Loucy (cell line): Measurements from ENCODE around the gene PEF1.

Experiments used
- EZH2phosphoT487 ChIP-seq: fragments of 200-600 bp; IDR thresholded peaks from 2 replicates; pipeline ENCODE4 v1.6.1; 2018; ENCODE audit warnings: antibody characterized with exemption, mild to moderate bottlenecking, moderate library complexity, borderline replicate concordance
- TF ChIP-seq, protein P1 (sequence below): fragments of 200-600 bp; sonication (generic); conservative IDR thresholded peaks from 2 replicates; pipeline ENCODE4 v1.5.1; 2014; ENCODE audit warnings: mild to moderate bottlenecking, antibody characterized with exemption, low read length

DNA sequence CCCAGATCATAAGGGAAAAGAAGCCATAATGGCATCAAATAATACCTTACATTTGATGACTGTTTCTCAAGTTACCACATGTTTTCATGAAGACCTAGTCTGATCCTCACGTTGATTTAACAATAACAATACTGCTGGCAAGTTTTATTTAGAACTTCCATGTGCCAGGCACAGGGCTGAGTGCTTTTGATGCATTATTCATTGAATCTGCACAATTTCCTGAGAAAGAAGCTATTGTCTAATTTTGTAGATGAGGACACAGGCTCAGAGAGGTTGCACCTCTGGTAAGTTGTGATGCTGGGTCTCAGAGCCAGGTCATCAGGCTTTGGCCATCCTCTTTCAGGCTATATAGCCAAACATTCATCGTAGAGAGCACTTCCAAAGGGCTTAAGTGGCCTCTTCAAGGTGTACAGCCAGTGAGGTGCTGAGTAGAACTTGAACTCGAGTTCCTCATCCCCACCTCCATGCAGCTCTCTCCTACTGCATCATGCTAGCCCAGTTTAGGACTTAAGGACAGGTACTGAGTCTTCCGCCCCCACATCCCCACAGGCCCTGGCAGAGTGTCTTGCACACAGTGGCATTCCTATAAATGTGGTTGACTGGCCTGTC, 8.3 kb upstream of the PEF1 start:
- TF ChIP-seq, protein P1, sequence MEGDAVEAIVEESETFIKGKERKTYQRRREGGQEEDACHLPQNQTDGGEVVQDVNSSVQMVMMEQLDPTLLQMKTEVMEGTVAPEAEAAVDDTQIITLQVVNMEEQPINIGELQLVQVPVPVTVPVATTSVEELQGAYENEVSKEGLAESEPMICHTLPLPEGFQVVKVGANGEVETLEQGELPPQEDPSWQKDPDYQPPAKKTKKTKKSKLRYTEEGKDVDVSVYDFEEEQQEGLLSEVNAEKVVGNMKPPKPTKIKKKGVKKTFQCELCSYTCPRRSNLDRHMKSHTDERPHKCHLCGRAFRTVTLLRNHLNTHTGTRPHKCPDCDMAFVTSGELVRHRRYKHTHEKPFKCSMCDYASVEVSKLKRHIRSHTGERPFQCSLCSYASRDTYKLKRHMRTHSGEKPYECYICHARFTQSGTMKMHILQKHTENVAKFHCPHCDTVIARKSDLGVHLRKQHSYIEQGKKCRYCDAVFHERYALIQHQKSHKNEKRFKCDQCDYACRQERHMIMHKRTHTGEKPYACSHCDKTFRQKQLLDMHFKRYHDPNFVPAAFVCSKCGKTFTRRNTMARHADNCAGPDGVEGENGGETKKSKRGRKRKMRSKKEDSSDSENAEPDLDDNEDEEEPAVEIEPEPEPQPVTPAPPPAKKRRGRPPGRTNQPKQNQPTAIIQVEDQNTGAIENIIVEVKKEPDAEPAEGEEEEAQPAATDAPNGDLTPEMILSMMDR: no peak
- TF ChIP-seq EZH2phosphoT487: no peak
